ENCODE measurements around the gene SEMG1. TPM values are rescaled to one million over a fixed set of nuclear protein-coding genes. Genes with fewer than 3 reads are reported as not detected.

Gene SEMG1
- total and polyA plus RNA-seq, 9 donors, result not detected

DNA sequence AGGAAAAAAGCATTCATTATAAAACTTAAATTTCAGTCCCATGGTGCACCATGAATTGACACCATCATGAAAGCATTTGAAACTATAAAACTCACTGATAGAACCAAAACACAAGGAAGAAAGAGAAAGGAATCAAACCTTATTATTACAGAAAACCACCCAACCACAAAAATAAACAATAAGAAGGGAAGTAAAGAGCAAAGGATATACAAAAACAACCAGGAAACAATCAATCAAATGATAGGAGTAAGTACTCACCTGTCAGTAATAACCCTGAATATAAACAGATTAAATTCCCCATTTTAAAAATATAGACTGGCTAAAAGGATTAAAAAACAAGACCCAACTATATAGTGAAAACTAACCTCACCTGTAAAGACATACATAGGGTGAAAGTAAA lies 41.8 kb downstream of the SEMG1 start:
- intact Hi-C loops (cut with DNase I), result no loop called here
- Histone ChIP-seq H3K4me1 (ENCODE audit: insufficient read depth) (no peaks in the 10 kb centered on the region), H3K36me3 (no peaks in the 10 kb centered on the region), H3K27me3 (no peaks in the 10 kb centered on the region), H3K4me3 (no peak overlapping the region), H3K27ac (no peak overlapping the region), H3K9me3 (no peaks in the 10 kb centered on the region)
- TF ChIP-seq, protein P1, sequence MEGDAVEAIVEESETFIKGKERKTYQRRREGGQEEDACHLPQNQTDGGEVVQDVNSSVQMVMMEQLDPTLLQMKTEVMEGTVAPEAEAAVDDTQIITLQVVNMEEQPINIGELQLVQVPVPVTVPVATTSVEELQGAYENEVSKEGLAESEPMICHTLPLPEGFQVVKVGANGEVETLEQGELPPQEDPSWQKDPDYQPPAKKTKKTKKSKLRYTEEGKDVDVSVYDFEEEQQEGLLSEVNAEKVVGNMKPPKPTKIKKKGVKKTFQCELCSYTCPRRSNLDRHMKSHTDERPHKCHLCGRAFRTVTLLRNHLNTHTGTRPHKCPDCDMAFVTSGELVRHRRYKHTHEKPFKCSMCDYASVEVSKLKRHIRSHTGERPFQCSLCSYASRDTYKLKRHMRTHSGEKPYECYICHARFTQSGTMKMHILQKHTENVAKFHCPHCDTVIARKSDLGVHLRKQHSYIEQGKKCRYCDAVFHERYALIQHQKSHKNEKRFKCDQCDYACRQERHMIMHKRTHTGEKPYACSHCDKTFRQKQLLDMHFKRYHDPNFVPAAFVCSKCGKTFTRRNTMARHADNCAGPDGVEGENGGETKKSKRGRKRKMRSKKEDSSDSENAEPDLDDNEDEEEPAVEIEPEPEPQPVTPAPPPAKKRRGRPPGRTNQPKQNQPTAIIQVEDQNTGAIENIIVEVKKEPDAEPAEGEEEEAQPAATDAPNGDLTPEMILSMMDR (IDR thresholded peaks at IDR 0.05), result no peak
- TF ChIP-seq EP300 (IDR thresholded peaks at IDR 0.05) (no peak), POLR2A (IDR thresholded peaks at IDR 0.05) (no peak)
- no peak for DNase-seq

DNA sequence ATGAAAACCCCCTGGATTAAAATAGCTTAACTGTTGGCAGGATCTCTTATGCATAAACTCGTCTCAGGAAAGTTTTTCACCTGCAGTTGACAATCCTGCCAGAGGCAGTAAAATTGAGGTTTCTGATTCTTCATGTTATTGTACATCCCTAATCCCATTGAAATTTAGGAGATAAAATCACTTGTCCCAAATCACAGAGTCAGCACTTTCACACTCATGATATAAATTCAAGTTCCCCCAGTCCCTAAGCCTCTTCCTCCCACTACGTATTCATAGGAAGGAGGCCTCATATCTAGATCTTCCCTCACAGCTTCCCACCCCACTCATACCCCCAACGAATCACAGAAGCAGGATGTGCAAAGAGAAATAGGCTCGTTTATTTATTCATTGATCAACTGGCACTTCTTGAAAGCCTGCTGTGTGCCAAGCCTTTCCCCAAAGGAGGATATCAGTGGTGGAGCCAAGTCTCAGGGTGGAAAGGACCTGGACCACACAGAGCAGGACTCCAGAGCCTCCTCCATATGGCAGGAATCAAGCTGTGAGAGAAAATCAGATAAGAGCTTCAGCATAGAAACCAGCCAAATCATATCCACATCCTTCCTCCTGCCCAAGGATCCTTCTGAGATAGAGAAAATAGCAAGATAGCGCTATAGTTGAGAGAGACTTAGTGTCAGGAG lies 45.2 kb downstream of the SEMG1 start:
- Histone ChIP-seq H3K27me3 (no peaks in the 10 kb centered on the region), H3K4me1 (ENCODE audit: insufficient read depth) (no peaks in the 10 kb centered on the region), H3K36me3 (no peaks in the 10 kb centered on the region), H3K27ac (no peak overlapping the region), H3K9me3 (no peaks in the 10 kb centered on the region), H3K4me3 (no peak overlapping the region)
- 51 to 62% (median 56%) methylated on average over 5 of the region's 5 CpGs for WGBS, 3 donors
- intact Hi-C loops (cut with DNase I), result no loop called here
- no peak for TF ChIP-seq EP300 (IDR thresholded peaks at IDR 0.05)
- TF ChIP-seq, protein P1 (IDR thresholded peaks at IDR 0.05), result no peak
- no peak for TF ChIP-seq POLR2A (IDR thresholded peaks at IDR 0.05)
- DNase-seq, result no peak

DNA sequence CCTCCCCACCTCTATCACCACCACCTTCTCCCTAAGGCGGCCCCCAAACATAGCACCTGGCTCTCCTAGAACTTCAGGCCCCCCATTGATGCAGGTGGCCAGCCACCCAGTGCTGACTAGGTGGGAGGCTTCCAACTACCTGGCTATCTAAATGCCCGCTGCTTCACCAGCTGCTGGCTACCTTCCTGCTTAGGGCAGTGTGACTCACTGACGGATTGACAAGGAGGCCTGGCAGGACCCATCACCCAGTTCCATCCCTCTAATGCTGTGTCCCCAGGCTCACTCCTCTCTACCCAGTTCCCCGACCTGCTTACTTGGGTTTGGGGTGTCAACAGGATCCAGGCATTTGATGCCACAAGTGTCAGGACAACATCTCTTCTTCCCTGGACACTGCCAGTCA lies 46.4 kb downstream of the SEMG1 start:
- H3K27ac ChIP-seq, result no peak overlapping the region
- no peak for DNase-seq
- no peaks in the 10 kb centered on the region for H3K36me3 ChIP-seq
- no peaks in the 10 kb centered on the region for H3K27me3 ChIP-seq
- TF ChIP-seq EP300 (IDR thresholded peaks at IDR 0.05) (no peak), POLR2A (IDR thresholded peaks at IDR 0.05) (no peak)
- TF ChIP-seq, protein P1 (IDR thresholded peaks at IDR 0.05), result no peak
- 84 to 92% (median 88%) methylated on average over 4 of the region's 4 CpGs for WGBS, 3 donors
- intact Hi-C loops (cut with DNase I), result no loop called here
- no peaks in the 10 kb centered on the region for H3K4me1 ChIP-seq (ENCODE audit: insufficient read depth)
- H3K4me3 ChIP-seq, result no peak overlapping the region
- H3K9me3 ChIP-seq, result no peaks in the 10 kb centered on the region

DNA sequence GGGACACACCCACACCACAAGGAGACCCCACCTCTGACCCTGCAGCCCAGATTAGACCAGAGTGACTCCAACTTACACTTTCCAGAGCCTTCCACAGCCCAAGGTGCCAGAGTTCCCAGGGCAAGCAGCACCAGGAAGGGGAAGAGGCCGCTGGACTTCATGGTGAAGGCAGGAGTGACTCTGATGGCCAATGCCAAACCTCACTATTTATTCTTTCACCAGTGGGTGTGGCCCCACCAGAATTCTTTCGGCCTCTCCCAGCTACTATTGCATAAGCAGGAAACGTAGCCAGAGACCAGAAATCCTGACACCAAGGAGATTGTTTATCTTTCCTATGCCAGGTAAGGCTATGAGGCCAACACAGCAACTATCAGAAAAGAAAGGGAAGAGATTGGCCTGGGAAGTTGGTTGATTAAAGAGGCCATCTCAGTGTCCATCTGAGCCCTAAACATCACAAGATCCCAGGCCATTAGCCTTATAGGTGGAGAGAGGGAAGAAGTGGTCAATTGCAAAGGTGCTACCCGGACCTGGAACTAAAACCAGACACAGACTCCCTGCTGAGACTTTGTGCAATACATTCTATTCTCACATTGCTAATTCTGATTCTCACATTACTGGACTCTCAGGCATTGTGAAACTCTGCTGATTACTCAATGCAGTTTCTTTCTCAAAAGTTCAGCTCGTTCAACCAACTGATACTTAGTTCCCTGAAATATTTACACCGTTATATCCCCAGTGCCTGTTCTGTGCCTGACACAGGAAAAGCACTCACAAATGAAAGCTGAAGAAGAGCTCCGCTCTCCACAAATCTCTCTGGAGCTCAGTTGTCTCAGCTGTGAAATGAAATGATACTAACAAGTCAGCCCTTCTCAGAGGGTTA lies 47.8 kb downstream of the SEMG1 start, which contains the start of gene SLPI:
Gene SLPI (minus strand): TSS at position 182 of the 880 bp plus-strand sequence. CDS start 21 bp downstream, at position 161.
- intact Hi-C loops (cut with DNase I), result no loop called here
- H3K27me3 ChIP-seq, result no peaks in the 10 kb centered on the region
- H3K4me1 ChIP-seq (ENCODE audit: insufficient read depth), result no peaks in the 10 kb centered on the region
- no peaks in the 10 kb centered on the region for H3K36me3 ChIP-seq
- 53 to 63% (median 57%) methylated on average over 7 of the region's 7 CpGs for WGBS, 3 donors
- TF ChIP-seq EP300 (IDR thresholded peaks at IDR 0.05), result no peak
- TF ChIP-seq, protein P1 (IDR thresholded peaks at IDR 0.05), result no peak
- TF ChIP-seq POLR2A (IDR thresholded peaks at IDR 0.05), result no peak
- no peak for DNase-seq
- H3K27ac ChIP-seq, result no peak within 1 kb of the TSS
- no peak within 1 kb of the TSS for H3K4me3 ChIP-seq
- H3K9me3 ChIP-seq, result no peaks in the 10 kb centered on the region
